HepG2 (cell line): ENCODE measurements around the gene MAN1A1. TPM values are rescaled to one million over a fixed set of nuclear protein-coding genes. Genes with fewer than 3 reads are reported as not detected.

Experiments
- MEF2D ChIP-seq: sonication (generic); formaldehyde crosslinking; IDR thresholded peaks from 2 replicates; pipeline ENCODE4 v1.5.1; 2020; ENCODE audit warnings: mild to moderate bottlenecking, missing genetic modification reagents
- MTA1 ChIP-seq: sonication (generic); formaldehyde crosslinking; IDR thresholded peaks from 2 replicates; pipeline ENCODE4 v1.4.0; 2020; ENCODE audit warnings: missing genetic modification reagents, mild to moderate bottlenecking, borderline replicate concordance
- POLR2A ChIP-seq, 2 experiments: IDR thresholded peaks; 2 replicates each; pipeline ENCODE4 v1.6.1; 2011; ENCODE audit warnings: low read depth in 2 of 2, low read length in 2 of 2, mild to moderate bottlenecking in 1 of 2, moderate library complexity in 1 of 2; ENCODE audit not compliant: insufficient read depth in 1 of 2
- RBFOX2 ChIP-seq: fragments of 200-400 bp; formaldehyde crosslinking; IDR thresholded peaks from 2 replicates; pipeline ENCODE4 v1.6.1; 2017; ENCODE audit warnings: low read depth, mild to moderate bottlenecking, low read length
- ZBTB3 ChIP-seq: sonication (generic); formaldehyde crosslinking; IDR thresholded peaks from 2 replicates; pipeline ENCODE4 v1.4.0; 2020; ENCODE audit warnings: low read depth, mild to moderate bottlenecking, moderate library complexity, missing genetic modification reagents, borderline replicate concordance
- ZC3H13 ChIP-seq: sonication (generic); formaldehyde crosslinking; IDR thresholded peaks from 2 replicates; pipeline ENCODE4 v1.8.1; 2023; ENCODE audit warnings: mild to moderate bottlenecking, missing genetic modification reagents, moderate library complexity
- ZFP37 ChIP-seq: sonication (generic); formaldehyde crosslinking; IDR thresholded peaks from 2 replicates; pipeline ENCODE4 v1.4.0; 2020; ENCODE audit warnings: missing genetic modification reagents, borderline replicate concordance
- ZNF577 ChIP-seq: sonication (generic); formaldehyde crosslinking; IDR thresholded peaks from 2 replicates; pipeline ENCODE4 v1.4.0; 2020; ENCODE audit warnings: mild to moderate bottlenecking, low read depth, missing genetic modification reagents, borderline replicate concordance
- ZNF605 ChIP-seq: sonication (generic); formaldehyde crosslinking; IDR thresholded peaks from 2 replicates; pipeline ENCODE4 v1.8.0; 2022; ENCODE audit warnings: mild to moderate bottlenecking, missing genetic modification reagents
- ZNF615 ChIP-seq: sonication (generic); formaldehyde crosslinking; IDR thresholded peaks from 2 replicates; pipeline ENCODE4 v1.5.0; 2020; ENCODE audit warnings: mild to moderate bottlenecking, missing genetic modification reagents, borderline replicate concordance
- ZNF687 ChIP-seq: sonication (generic); formaldehyde crosslinking; IDR thresholded peaks from 2 replicates; pipeline ENCODE4 v1.5.1; 2020; ENCODE audit warnings: mild to moderate bottlenecking, missing genetic modification reagents, moderate library complexity
- ZNF766 ChIP-seq: sonication (generic); formaldehyde crosslinking; IDR thresholded peaks from 2 replicates; pipeline ENCODE4 v1.5.0; 2020; ENCODE audit warnings: missing genetic modification reagents, borderline replicate concordance
- ZNF772 ChIP-seq: sonication (generic); formaldehyde crosslinking; IDR thresholded peaks from 2 replicates; pipeline ENCODE4 v1.5.0; 2020; ENCODE audit warnings: mild to moderate bottlenecking, missing genetic modification reagents
- ZNF780A ChIP-seq: sonication (generic); formaldehyde crosslinking; IDR thresholded peaks from 2 replicates; pipeline ENCODE4 v1.8.0; 2022; ENCODE audit warnings: mild to moderate bottlenecking, missing genetic modification reagents, moderate library complexity
- polyA plus RNA-seq, 8 experiments: library from polyadenylated mRNA; depleted of rRNA in 3 of 8; stranded (reverse) in 7 of 8; unstranded in 1 of 8; fragments of >200 nt; fragmentation: Illumina TruSeq in 4 of 8; extraction: Trizol in 4 of 8; gene quantifications; 2 replicates each; pipeline versions ENCODE4 v1.2.1 to v1.2.3, GENCODE V29; 2011 to 2016; ENCODE audit warnings: low read depth in 4 of 8, missing spikeins in 1 of 8, mixed read lengths in 1 of 8; ENCODE audit not compliant: insufficient read depth in 1 of 8
- total RNA-seq, 5 experiments: library from RNA; depleted of rRNA; stranded (reverse); fragments of >200 nt; fragmentation: Illumina TruSeq; extraction: Trizol; gene quantifications; 2 replicates each; pipeline ENCODE4 v1.2.3, GENCODE V29; 2016; ENCODE audit warnings: low read depth in 1 of 5
- TF ChIP-seq, protein P1 (sequence below): sonication (generic); formaldehyde crosslinking; IDR thresholded peaks from 2 replicates; pipeline ENCODE4 v1.4.0; 2020; ENCODE audit warnings: low read depth, missing genetic modification reagents
- TF ChIP-seq, protein P2 (sequence below): sonication (generic); formaldehyde crosslinking; IDR thresholded peaks from 2 replicates; pipeline ENCODE4 v1.9.0; 2022; ENCODE audit warnings: missing genetic modification reagents, mild to moderate bottlenecking, borderline replicate concordance
- TF ChIP-seq, protein P3 (sequence below): sonication (generic); formaldehyde crosslinking; IDR thresholded peaks from 2 replicates; pipeline ENCODE4 v1.5.0; 2020; ENCODE audit warnings: missing genetic modification reagents

The MAN1A1 gene
- total and polyA plus RNA-seq, 2 of the 13 experiments (the other 11 are each of a cell fraction or from before 2014, with no cell fraction given) = 156 to 236 TPM

GRCh38 chr6:119340796-119341487 is 8.6 kb downstream of the MAN1A1 start (continued):
- TF ChIP-seq, protein P1, sequence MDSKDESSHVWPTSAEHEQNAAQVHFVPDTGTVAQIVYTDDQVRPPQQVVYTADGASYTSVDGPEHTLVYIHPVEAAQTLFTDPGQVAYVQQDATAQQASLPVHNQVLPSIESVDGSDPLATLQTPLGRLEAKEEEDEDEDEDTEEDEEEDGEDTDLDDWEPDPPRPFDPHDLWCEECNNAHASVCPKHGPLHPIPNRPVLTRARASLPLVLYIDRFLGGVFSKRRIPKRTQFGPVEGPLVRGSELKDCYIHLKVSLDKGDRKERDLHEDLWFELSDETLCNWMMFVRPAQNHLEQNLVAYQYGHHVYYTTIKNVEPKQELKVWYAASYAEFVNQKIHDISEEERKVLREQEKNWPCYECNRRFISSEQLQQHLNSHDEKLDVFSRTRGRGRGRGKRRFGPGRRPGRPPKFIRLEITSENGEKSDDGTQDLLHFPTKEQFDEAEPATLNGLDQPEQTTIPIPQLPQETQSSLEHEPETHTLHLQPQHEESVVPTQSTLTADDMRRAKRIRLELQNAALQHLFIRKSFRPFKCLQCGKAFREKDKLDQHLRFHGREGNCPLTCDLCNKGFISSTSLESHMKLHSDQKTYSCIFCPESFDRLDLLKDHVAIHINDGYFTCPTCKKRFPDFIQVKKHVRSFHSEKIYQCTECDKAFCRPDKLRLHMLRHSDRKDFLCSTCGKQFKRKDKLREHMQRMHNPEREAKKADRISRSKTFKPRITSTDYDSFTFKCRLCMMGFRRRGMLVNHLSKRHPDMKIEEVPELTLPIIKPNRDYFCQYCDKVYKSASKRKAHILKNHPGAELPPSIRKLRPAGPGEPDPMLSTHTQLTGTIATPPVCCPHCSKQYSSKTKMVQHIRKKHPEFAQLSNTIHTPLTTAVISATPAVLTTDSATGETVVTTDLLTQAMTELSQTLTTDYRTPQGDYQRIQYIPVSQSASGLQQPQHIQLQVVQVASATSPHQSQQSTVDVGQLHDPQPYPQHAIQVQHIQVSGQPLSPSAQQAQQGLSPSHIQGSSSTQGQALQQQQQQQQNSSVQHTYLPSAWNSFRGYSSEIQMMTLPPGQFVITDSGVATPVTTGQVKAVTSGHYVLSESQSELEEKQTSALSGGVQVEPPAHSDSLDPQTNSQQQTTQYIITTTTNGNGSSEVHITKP = no peak
- no peak for TF ChIP-seq ZNF780A
- TF ChIP-seq ZNF577 (CRISPR knock-in tag) = no peak
- TF ChIP-seq, protein P2, sequence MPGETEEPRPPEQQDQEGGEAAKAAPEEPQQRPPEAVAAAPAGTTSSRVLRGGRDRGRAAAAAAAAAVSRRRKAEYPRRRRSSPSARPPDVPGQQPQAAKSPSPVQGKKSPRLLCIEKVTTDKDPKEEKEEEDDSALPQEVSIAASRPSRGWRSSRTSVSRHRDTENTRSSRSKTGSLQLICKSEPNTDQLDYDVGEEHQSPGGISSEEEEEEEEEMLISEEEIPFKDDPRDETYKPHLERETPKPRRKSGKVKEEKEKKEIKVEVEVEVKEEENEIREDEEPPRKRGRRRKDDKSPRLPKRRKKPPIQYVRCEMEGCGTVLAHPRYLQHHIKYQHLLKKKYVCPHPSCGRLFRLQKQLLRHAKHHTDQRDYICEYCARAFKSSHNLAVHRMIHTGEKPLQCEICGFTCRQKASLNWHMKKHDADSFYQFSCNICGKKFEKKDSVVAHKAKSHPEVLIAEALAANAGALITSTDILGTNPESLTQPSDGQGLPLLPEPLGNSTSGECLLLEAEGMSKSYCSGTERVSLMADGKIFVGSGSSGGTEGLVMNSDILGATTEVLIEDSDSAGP (CRISPR knock-in tag) = no peak
- peak; percentile 61 for TF ChIP-seq RBFOX2
- peak in 1 of 2 experiments; percentile 22; a peak in 1 of 4 replicates for TF ChIP-seq POLR2A (IDR thresholded peaks at IDR 0.05; ENCODE audit: insufficient read depth in 1 of 2, low read depth in 2 of 2, low read length in 2 of 2)
- TF ChIP-seq, protein P3, sequence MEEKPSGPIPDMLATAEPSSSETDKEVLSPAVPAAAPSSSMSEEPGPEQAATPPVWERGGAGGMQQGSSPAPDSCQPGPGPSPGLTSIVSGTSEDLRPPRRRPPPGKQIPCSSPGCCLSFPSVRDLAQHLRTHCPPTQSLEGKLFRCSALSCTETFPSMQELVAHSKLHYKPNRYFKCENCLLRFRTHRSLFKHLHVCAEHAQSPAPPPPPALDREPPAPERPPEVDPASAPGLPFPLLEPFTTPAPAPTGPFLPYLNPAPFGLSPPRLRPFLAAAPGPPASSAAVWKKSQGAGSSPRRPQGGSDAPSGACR = no peak
- 0 out of 2 replicates have a peak, but pooled peaks have one; percentile 37 for TF ChIP-seq MEF2D
- 0 out of 2 replicates have a peak, but pooled peaks have one; percentile 30 for TF ChIP-seq ZBTB3 (CRISPR knock-in tag)
- no peak for TF ChIP-seq ZNF615 (CRISPR knock-in tag)
- TF ChIP-seq ZNF687 = peak; percentile 13; the same call in 1 of the 2 replicates
- 0 out of 2 replicates have a peak, but pooled peaks have one; percentile 52 for TF ChIP-seq ZNF605
- peak; percentile 28; the same call in 1 of the 2 replicates for TF ChIP-seq ZNF772
- TF ChIP-seq ZNF766 (CRISPR knock-in tag) = no peak
- TF ChIP-seq MTA1 = 0 out of 2 replicates have a peak, but pooled peaks have one; percentile 24
- TF ChIP-seq ZFP37 (CRISPR knock-in tag) = no peak
- TF ChIP-seq ZC3H13 = peak; percentile 7; the same call in 1 of the 2 replicates
- TF ChIP-seq, all 625 proteins: peak for 13
